A673 (cell line): ENCODE results near the gene CASP9. TPM values are rescaled to one million over a fixed set of nuclear protein-coding genes. Genes with fewer than 3 reads are reported as not detected.
"Not testable (repeated sequence)": the region's sequence is repeated elsewhere in the genome, so short reads cannot be mapped to it uniquely, and the experiment has no call there.

ENCODE experiments used
- BruUV-seq: library from RNA; stranded (reverse); fragments of 400-500 nt; replicated peaks from 2 replicates; lab custom pipeline; 2021; lab: Mats Ljungman, UMichigan
- CTCF ChIA-PET: fragments of 300-600 bp; sonication (Branson Sonifier 250); formaldehyde crosslinking; loops from one replicate; lab custom pipeline; 2022; ENCODE audit warnings: antibody characterized with exemption; lab: Charles Lee
- POLR2A ChIA-PET: fragments of 300-600 bp; sonication (Branson Sonifier 250); formaldehyde crosslinking; loops from one replicate; lab custom pipeline; 2022; ENCODE audit warnings: antibody characterized with exemption; ENCODE audit not compliant: low non-redundant PET; lab: Charles Lee
- DNase-seq: peaks from one replicate; pipeline ENCODE4 v3.0.0-alpha.2; 2015; ENCODE audit warnings: low spot score
- H3K27ac ChIP-seq: fragments of 200-600 bp; sonication (generic); 2 replicates; pipeline ENCODE4 v1.5.1; 2016; ENCODE audit warnings: mixed run types, low read depth, mild to moderate bottlenecking, mixed read lengths, antibody characterized with exemption, low read length; ENCODE audit not compliant: poor library complexity, severe bottlenecking
- H3K27me3 ChIP-seq: fragments of 200-600 bp; sonication (generic); replicated peaks from 2 replicates; pipeline ENCODE4 v1.6.1; 2017; ENCODE audit warnings: mixed run types, low read depth, mild to moderate bottlenecking, mixed read lengths, antibody characterized with exemption, low read length; ENCODE audit not compliant: insufficient read depth, poor library complexity
- H3K36me3 ChIP-seq: fragments of 200-600 bp; sonication (generic); 2 replicates; pipeline ENCODE4 v1.6.1; 2016; ENCODE audit warnings: mixed run types, mild to moderate bottlenecking, mixed read lengths, antibody characterized with exemption, low read length; ENCODE audit not compliant: insufficient read depth, poor library complexity, severe bottlenecking
- H3K4me1 ChIP-seq: fragments of 200-600 bp; sonication (generic); 2 replicates; pipeline ENCODE4 v1.6.1; 2017; ENCODE audit warnings: mixed run types, mild to moderate bottlenecking, mixed read lengths, antibody characterized with exemption, low read length; ENCODE audit not compliant: insufficient read depth, poor library complexity, severe bottlenecking
- H3K4me3 ChIP-seq: fragments of 200-600 bp; sonication (generic); 2 replicates; pipeline ENCODE4 v1.5.1; 2016; ENCODE audit warnings: low read depth, mixed run types, mild to moderate bottlenecking, mixed read lengths, low read length; ENCODE audit not compliant: poor library complexity, severe bottlenecking
- H3K9me3 ChIP-seq: fragments of 200-600 bp; sonication (generic); 2 replicates; pipeline ENCODE4 v1.6.1; 2016; ENCODE audit warnings: mixed run types, low read depth, mild to moderate bottlenecking, mixed read lengths, antibody characterized with exemption, low read length; ENCODE audit not compliant: poor library complexity, severe bottlenecking
- CTCF ChIP-seq: fragments of 300-800, 200-600 bp; sonication (generic); conservative IDR thresholded peaks from 2 replicates; pipeline ENCODE4 v1.5.1; 2017; ENCODE audit warnings: low read depth, mild to moderate bottlenecking, antibody characterized with exemption, low read length, moderate library complexity, mixed read lengths
- EZH2 ChIP-seq: fragments of 200-600 bp; sonication (generic); IDR thresholded peaks from 2 replicates; pipeline ENCODE4 v1.6.1; 2017; ENCODE audit warnings: borderline replicate concordance, low read depth, mild to moderate bottlenecking, mixed read lengths, antibody characterized with exemption, low read length; ENCODE audit not compliant: poor library complexity, severe bottlenecking
- intact Hi-C: fragments of 100-400 bp; cut with micrococcal nuclease; formaldehyde crosslinking; loops from one replicate; pipeline ENCODE4 v1.10.0; 2022; ENCODE audit not compliant: unreplicated experiment
- total RNA-seq: library from RNA; stranded (reverse); gene quantifications from 2 replicates; pipeline ENCODE4 v1.2.3, GENCODE V29; 2021

The CASP9 gene
- total RNA-seq, 1 experiment from 2014 or later, result 7.0 TPM

- H3K27me3 ChIP-seq, result no peaks in the 10 kb centered on the region
- POLR2A ChIA-PET, result no interaction called here
- intact Hi-C loops, result no loop called here
- H3K4me1 ChIP-seq, result peaks cover 11% of the 10 kb centered on the region
- CTCF ChIA-PET, result no interaction called here
- no peaks in the 10 kb centered on the region for H3K9me3 ChIP-seq
- H3K27ac ChIP-seq, result no peak overlapping the region
- H3K36me3 ChIP-seq, result no peaks in the 10 kb centered on the region
- TF ChIP-seq EZH2 (no peak), CTCF (no peak)
- no TSS peak for BruUV-seq
- no peak overlapping the region for H3K4me3 ChIP-seq
- no peak for DNase-seq
Measured at GRCh38 chr1:15522551-15522950, 1.5 kb downstream of the CASP9 start.

GRCh38 chr1:15521206-15521906, 2.7 kb downstream of the CASP9 start:
- BruUV-seq, H3K27me3 ChIP-seq, intact Hi-C loops, H3K4me3 ChIP-seq, H3K4me1 ChIP-seq, CTCF ChIA-PET, H3K36me3 ChIP-seq, H3K9me3 ChIP-seq, H3K27ac ChIP-seq, POLR2A ChIA-PET, DNase-seq: not testable (repeated sequence)

GRCh38 chr1:15519625-15520024, 4.4 kb downstream of the CASP9 start:
- Histone ChIP-seq H3K27me3 (no peaks in the 10 kb centered on the region), H3K9me3 (no peaks in the 10 kb centered on the region), H3K27ac (no peak overlapping the region), H3K4me1 (no peaks in the 10 kb centered on the region), H3K4me3 (no peak overlapping the region), H3K36me3 (no peaks in the 10 kb centered on the region)
- POLR2A ChIA-PET, result no interaction called here
- TF ChIP-seq CTCF, result no peak
- TF ChIP-seq EZH2, result no peak
- no TSS peak for BruUV-seq
- intact Hi-C loops, result no loop called here
- CTCF ChIA-PET, result no interaction called here
- no peak for DNase-seq

- no peak overlapping the region for H3K27ac ChIP-seq
Measured at GRCh38 chr1:15515022-15515663, 8.9 kb downstream of the CASP9 start.

More at GRCh38 chr1:15515022-15515663, 8.9 kb downstream of the CASP9 start:
- TF ChIP-seq CTCF (no peak), EZH2 (no peak)
- no peak for DNase-seq
- Histone ChIP-seq H3K36me3 (no peaks in the 10 kb centered on the region), H3K4me3 (no peak overlapping the region), H3K4me1 (no peaks in the 10 kb centered on the region), H3K27me3 (no peaks in the 10 kb centered on the region), H3K9me3 (no peaks in the 10 kb centered on the region)
- intact Hi-C loops, result no loop called here
- ChIA-PET CTCF (no interaction called here), POLR2A (no interaction called here)
- no TSS peak for BruUV-seq
